Measurements from ENCODE around the gene SLK.

The SLK gene

DNA sequence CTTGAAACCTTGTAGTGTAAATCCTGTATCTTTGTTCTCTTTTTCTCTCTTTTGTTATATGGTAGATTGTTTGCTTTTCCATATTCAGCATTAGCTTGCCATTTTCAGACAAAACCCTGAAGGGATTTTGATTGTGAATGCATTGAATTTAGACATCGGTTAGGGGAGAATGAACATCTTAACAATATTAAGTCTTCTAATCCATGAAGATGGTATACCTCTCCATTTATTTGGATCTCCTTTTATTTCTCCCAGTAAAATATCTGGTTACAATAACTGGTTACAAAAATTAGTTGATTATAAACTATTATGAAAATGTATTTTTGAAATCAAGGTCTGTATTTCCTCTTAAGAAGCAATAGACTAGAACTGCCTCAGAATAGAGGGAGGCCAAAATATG, 12.4 kb upstream of the SLK start:
- TF ChIP-seq, protein P1, sequence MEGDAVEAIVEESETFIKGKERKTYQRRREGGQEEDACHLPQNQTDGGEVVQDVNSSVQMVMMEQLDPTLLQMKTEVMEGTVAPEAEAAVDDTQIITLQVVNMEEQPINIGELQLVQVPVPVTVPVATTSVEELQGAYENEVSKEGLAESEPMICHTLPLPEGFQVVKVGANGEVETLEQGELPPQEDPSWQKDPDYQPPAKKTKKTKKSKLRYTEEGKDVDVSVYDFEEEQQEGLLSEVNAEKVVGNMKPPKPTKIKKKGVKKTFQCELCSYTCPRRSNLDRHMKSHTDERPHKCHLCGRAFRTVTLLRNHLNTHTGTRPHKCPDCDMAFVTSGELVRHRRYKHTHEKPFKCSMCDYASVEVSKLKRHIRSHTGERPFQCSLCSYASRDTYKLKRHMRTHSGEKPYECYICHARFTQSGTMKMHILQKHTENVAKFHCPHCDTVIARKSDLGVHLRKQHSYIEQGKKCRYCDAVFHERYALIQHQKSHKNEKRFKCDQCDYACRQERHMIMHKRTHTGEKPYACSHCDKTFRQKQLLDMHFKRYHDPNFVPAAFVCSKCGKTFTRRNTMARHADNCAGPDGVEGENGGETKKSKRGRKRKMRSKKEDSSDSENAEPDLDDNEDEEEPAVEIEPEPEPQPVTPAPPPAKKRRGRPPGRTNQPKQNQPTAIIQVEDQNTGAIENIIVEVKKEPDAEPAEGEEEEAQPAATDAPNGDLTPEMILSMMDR (IDR thresholded peaks at IDR 0.05; ENCODE audit: insufficient read depth, low read depth, low read length, missing control alignments), result no peak
- DNase-seq (ENCODE audit: low read depth), result no peak
- H3K4me3 ChIP-seq (ENCODE audit: low read depth, low read length), result no peak overlapping the region

DNA sequence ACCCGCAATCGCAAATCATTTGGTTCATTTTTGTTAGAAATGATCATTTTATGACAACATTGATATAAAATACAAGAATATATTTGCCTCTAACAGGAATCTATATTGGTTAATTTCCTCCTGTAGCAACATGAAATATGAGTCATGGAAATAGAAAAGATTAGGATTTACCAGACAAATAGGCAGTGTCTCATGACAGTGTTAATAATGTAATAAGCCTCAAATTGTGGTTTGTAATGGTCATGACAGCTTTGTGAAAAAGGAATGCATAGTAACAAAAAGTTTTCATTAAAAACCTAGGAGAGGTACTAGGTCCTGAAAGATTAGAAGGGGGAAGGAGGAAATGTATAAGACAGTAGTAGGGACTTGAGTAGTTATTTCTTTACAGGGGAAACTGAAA, 7.9 kb upstream of the SLK start:
- DNase-seq (ENCODE audit: low read depth), result no peak
- TF ChIP-seq, protein P1 (IDR thresholded peaks at IDR 0.05; ENCODE audit: insufficient read depth, low read depth, low read length, missing control alignments), result no peak
- no peak overlapping the region for H3K4me3 ChIP-seq (ENCODE audit: low read depth, low read length)

DNA sequence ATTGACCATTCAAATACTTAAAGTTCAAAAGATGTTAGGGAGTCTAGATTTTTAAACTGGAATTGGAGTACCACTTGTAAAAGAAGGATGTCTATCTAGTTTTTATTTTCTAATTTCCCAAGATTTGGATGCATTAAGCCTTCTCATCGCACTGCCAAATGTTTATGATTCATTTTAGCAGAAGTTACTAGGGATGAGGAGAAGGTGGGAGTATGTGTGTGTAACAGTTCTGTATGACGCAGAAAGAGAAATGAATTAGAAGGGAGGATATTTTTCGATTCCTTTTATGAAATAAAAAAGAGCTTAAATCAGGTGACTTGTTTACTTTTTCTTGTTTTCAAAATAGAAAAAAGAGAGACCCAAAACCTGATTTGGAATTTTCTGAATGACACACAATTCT, 6.8 kb upstream of the SLK start:
- TF ChIP-seq, protein P1 (IDR thresholded peaks at IDR 0.05; ENCODE audit: insufficient read depth, low read depth, low read length, missing control alignments), result no peak
- no peak overlapping the region for H3K4me3 ChIP-seq (ENCODE audit: low read depth, low read length)
- no peak for DNase-seq (ENCODE audit: low read depth)

DNA sequence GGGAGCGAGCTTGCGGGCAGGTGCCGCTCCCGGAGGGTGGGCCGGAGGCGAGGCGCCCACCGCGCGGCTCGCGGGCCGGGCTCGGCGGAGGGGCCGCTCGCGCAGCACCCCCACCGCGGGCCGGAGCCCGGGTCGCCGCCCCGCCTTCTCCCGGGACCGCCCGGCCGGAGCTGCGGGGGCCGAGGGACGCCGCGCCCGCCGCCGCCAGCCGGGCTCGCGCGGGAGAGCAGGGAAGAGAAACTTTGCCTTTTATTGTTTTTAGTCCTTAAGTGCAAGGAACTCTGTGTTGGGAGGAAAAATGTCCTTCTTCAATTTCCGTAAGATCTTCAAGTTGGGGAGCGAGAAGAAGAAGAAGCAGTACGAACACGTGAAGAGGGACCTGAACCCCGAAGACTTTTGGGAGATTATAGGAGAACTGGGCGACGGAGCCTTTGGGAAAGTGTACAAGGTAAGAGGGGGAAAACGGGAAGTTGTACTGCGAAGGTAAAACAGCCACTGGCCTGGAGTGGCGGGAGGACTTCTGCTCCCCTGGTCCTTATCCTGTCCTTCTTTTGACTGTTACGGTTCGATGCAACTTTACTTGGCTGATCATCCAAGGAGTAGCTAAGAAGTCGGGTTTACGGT, 620 bp downstream of the SLK start:
- peak overlapping the region; percentile 96 for H3K4me3 ChIP-seq (ENCODE audit: low read depth, low read length)
- DNase-seq (ENCODE audit: low read depth), result peak; percentile 24
- TF ChIP-seq, protein P1 (IDR thresholded peaks at IDR 0.05; ENCODE audit: insufficient read depth, low read depth, low read length, missing control alignments), result no peak

DNA sequence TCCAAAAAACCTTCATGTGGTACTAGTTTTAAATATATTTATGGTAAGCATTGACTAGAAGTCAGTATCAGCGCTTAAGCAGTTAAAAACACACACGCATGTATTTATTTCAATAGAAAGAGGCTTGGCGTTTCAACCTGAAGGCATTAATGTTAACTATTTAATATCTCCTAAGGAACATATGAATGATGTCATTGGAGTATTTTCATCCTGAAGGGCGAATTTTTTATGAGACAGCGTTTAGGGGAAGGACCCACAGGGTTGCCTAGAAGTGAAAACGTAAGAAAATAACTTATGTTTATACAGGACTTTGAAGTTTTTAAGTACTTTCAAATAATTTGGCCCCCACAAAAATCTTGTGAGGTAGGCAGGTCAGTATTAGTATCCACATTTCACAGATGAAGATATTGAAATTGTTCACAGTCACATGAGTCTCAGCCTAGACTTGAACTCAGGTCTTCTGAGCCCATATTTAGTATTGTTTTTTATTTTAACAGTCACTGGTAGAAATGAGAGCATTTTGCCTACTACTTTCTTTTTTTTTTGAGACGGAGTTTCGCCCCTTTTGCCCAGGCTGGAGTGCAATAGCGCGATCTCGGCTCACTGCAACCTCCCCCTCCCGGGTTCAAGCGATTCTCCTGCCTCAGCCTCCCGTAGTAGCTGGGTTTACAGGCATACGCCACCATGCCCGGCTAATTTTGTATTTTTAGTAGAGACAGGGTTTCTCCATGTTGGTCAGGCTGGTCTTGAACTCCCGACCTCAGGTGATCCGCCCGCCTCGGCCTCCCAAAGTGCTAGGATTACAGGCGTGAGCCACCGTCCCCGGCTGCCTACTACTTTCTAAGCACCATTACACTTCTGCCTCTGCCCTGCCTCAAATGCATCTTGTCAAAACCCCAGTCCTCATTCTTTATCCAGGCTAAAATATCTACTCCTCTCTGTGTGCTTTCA, 1.8 kb downstream of the SLK start:
- TF ChIP-seq, protein P1 (IDR thresholded peaks at IDR 0.05; ENCODE audit: insufficient read depth, low read depth, low read length, missing control alignments), result no peak
- peak overlapping the region; percentile 96 for H3K4me3 ChIP-seq (ENCODE audit: low read depth, low read length)
- DNase-seq (ENCODE audit: low read depth), result no peak

DNA sequence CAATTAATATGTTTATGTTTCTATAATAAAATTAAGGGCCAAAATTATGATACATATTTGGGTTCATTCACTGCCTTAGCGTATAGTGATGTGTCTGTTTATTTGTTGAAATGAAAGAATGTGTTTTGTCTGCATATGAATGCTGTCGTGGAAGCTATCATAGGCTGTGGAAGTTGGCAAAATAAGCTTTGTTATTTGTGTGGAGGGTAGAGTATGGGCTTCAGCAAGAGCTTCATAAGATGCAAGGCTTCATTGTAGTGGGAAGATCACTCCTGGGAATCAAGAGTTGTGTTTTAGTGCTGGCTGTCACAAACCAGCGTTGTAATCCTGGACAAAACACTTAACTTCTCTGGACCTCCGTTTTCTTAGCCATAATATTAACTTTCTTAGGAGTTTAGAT, 2.5 kb downstream of the SLK start:
- no peak for DNase-seq (ENCODE audit: low read depth)
- TF ChIP-seq, protein P1 (IDR thresholded peaks at IDR 0.05; ENCODE audit: insufficient read depth, low read depth, low read length, missing control alignments), result no peak
- peak overlapping the region; percentile 33 for H3K4me3 ChIP-seq (ENCODE audit: low read depth, low read length)

All from GM12865 (cell line).